B cell (primary cell): Measurements from ENCODE around the gene WDHD1. TPM values are rescaled to one million over a fixed set of nuclear protein-coding genes. Genes with fewer than 3 reads are reported as not detected.

Source experiments
- ATAC-seq: fragments of 200-7000 bp; cut with Tn5 transposase; one replicate; pipeline ENCODE4 v1.10.0; 2021; ENCODE audit warnings: low read depth, mild to moderate bottlenecking, moderate number of reproducible peaks, moderate library complexity
- CTCF ChIA-PET: fragments of 350-600 bp; sonication (Branson Sonifier 250); formaldehyde crosslinking; loops from one replicate; lab custom pipeline; 2021; ENCODE audit warnings: antibody characterized with exemption, inconsistent platforms; lab: Charles Lee
- POLR2A ChIA-PET: fragments of 350-600 bp; sonication (Branson Sonifier 250); formaldehyde crosslinking; loops from one replicate; lab custom pipeline; 2021; ENCODE audit warnings: antibody characterized with exemption; lab: Charles Lee
- DNase-seq: peaks from one replicate; pipeline ENCODE4 v3.0.0; 2013
- H2AFZ ChIP-seq: 2 replicates; pipeline ENCODE4 v1.6.1; 2012; ENCODE audit warnings: mild to moderate bottlenecking, low read depth, low read length; ENCODE audit not compliant: insufficient read depth, poor library complexity, severe bottlenecking
- H3K27ac ChIP-seq, 2 donors: 1 replicate in 1 of 2; 2 replicates in 1 of 2; pipeline ENCODE4 v1.5.1; 2012 to 2013; ENCODE audit warnings: low read length in 2 of 2, mild to moderate bottlenecking in 2 of 2, moderate library complexity in 1 of 2
- H3K27me3 ChIP-seq, 4 experiments: fragments of 200-600 bp in 1 of 4; sonication (generic) in 1 of 4; replicated peaks in 1 of 4; 1 replicate in 2 of 4; 2 replicates in 2 of 4; pipeline versions ENCODE4 v1.6.1 to v1.7.0; 2013 to 2016; ENCODE audit warnings: low read length in 3 of 4, mild to moderate bottlenecking in 2 of 4, mixed read lengths in 1 of 4, moderate library complexity in 1 of 4; ENCODE audit not compliant: insufficient read depth in 4 of 4, control insufficient read depth in 3 of 4; ENCODE audit errors: control extremely low read depth in 1 of 4
- H3K36me3 ChIP-seq, 2 experiments: replicated peaks in 1 of 2; 1 replicate in 1 of 2; 2 replicates in 1 of 2; pipeline versions ENCODE4 v1.6.1 to v1.7.1; 2013; ENCODE audit warnings: low read length in 1 of 2; ENCODE audit not compliant: insufficient read depth in 2 of 2, control insufficient read depth in 1 of 2; ENCODE audit errors: control extremely low read depth in 1 of 2, extremely low read depth in 1 of 2
- H3K4me1 ChIP-seq, 2 donors: fragments of 200-600 bp in 1 of 2; sonication (generic) in 1 of 2; 1 replicate in 1 of 2; 2 replicates in 1 of 2; pipeline versions ENCODE4 v1.5.1 to v1.6.1; 2013 to 2017; ENCODE audit warnings: low read length in 2 of 2; ENCODE audit not compliant: control insufficient read depth in 2 of 2, insufficient read depth in 2 of 2
- H3K4me2 ChIP-seq: replicated peaks from 2 replicates; pipeline ENCODE3; 2012; ENCODE audit warnings: mild to moderate bottlenecking, low read depth, low read length; ENCODE audit not compliant: poor library complexity, severe bottlenecking
- H3K4me3 ChIP-seq, 5 experiments: fragments of 200-600 bp in 1 of 5; sonication (generic) in 1 of 5; 1 replicate in 3 of 5; 2 replicates in 2 of 5; pipeline versions ENCODE4 v1.5.1 to v1.7.0; 2011 to 2016; ENCODE audit warnings: low read length in 4 of 5, mild to moderate bottlenecking in 4 of 5, low read depth in 2 of 5, control low read depth in 1 of 5, moderate library complexity in 1 of 5; ENCODE audit not compliant: insufficient read depth in 1 of 5; ENCODE audit errors: control extremely low read depth in 1 of 5, extremely low read depth in 1 of 5
- H3K79me2 ChIP-seq: fragments of 200-600 bp; sonication (generic); one replicate; pipeline ENCODE4 v1.6.0; 2016; ENCODE audit warnings: low read length; ENCODE audit not compliant: control insufficient read depth, insufficient read depth
- H3K9ac ChIP-seq: fragments of 200-600 bp; sonication (generic); 2 replicates; pipeline ENCODE4 v1.6.1; 2017; ENCODE audit warnings: mild to moderate bottlenecking, low read length, moderate library complexity
- H3K9me3 ChIP-seq, 3 donors: one replicate each; pipeline versions ENCODE4 v1.6.1 to v1.7.1; 2013; ENCODE audit warnings: low read length in 2 of 3; ENCODE audit not compliant: control insufficient read depth in 2 of 3, insufficient read depth in 1 of 3; ENCODE audit errors: control extremely low read depth in 1 of 3
- H4K20me1 ChIP-seq: 2 replicates; pipeline ENCODE4 v1.6.0; 2012; ENCODE audit warnings: mild to moderate bottlenecking, low read length; ENCODE audit not compliant: insufficient read depth, control insufficient read depth, poor library complexity, severe bottlenecking
- H3K27ac Mint-ChIP-seq: one replicate; pipeline ENCODE4 v1.8.0; 2021; ENCODE audit warnings: mixed read lengths
- H3K27me3 Mint-ChIP-seq: one replicate; pipeline ENCODE4 v1.8.0; 2021; ENCODE audit warnings: mixed read lengths
- H3K4me1 Mint-ChIP-seq: one replicate; pipeline ENCODE4 v1.8.0; 2021; ENCODE audit warnings: mixed read lengths
- H3K4me3 Mint-ChIP-seq: one replicate; pipeline ENCODE4 v1.8.0; 2021; ENCODE audit warnings: mixed read lengths
- H3K9me3 Mint-ChIP-seq: one replicate; pipeline ENCODE4 v1.8.0; 2022; ENCODE audit warnings: mixed read lengths; ENCODE audit not compliant: insufficient read depth
- CTCF ChIP-seq: fragments of 200-600 bp; IDR thresholded peaks from one replicate; pipeline ENCODE4 v1.8.0; 2022; ENCODE audit warnings: antibody characterized with exemption, mild to moderate bottlenecking
- EZH2 ChIP-seq: IDR thresholded peaks from 2 replicates; pipeline ENCODE4 v1.6.1; 2012; ENCODE audit warnings: borderline replicate concordance, low read depth, mild to moderate bottlenecking, moderate library complexity, low read length; ENCODE audit not compliant: insufficient read depth, poor library complexity, severe bottlenecking
- WGBS: methylation state at CpG from one replicate; pipeline ENCODE4 v1.1.5; 2013; ENCODE audit warnings: missing lambda C conversion rate; ENCODE audit not compliant: insufficient coverage; 5-methylcytosine and 5-hydroxymethylcytosine counted together
- intact Hi-C: fragments of 100-400 bp; cut with micrococcal nuclease; formaldehyde crosslinking; loops from one replicate; pipeline ENCODE4 v1.10.0; 2022
- polyA plus RNA-seq: library from polyadenylated mRNA; depleted of rRNA; stranded (reverse); fragments of >200 nt; gene quantifications from 2 replicates; pipeline ENCODE4 v1.2.3, GENCODE V29; 2012
- total RNA-seq, 2 donors: library from RNA; stranded (reverse); fragments of 120-200 nt in 1 of 2; gene quantifications; 1 replicate in 1 of 2; 2 replicates in 1 of 2; pipeline versions ENCODE4 v1.2.3 to v1.2.4, GENCODE V29; 2013 to 2022

WDHD1 gene
- total and polyA plus RNA-seq, 2 donors (not counting 1 experiment from before 2014, with no cell fraction given): 0.61 to 6.5 TPM

GRCh38 chr14:54902521-54903420 lies 124.1 kb downstream of the WDHD1 start, which contains the start of gene GCH1:
TSS of gene GCH1 (minus strand) at chr14:54902826. CDS start at chr14:54902663, 163 bp downstream.
- H2AFZ ChIP-seq: peak within 1 kb of the TSS; percentile 89
- under 1% methylated on average over 83 of the region's 83 CpGs for WGBS
- Mint-ChIP-seq H3K4me3 (peak within 1 kb of the TSS; percentile 91), H3K4me1 (peaks cover 18% of the 10 kb centered on the region), H3K27me3 (no peaks in the 10 kb centered on the region), H3K9me3 (no peaks in the 10 kb centered on the region), H3K27ac (peak within 1 kb of the TSS; percentile 92)
- H3K4me3 ChIP-seq: peak within 1 kb of the TSS; percentile 50 to 92 (median 83)
- CTCF ChIA-PET: interaction anchor here (0.8 to 7.0 kb wide), 18 partner anchors 9 to 339 kb away, joined by 3 to 40 read pairs (median 4); partner anchors contain the start of gene MAPK1IP1L
- ATAC-seq (peak; percentile 87), DNase-seq (peak; percentile 92)
- H4K20me1 ChIP-seq: peaks cover 5% of the 10 kb centered on the region
- peak within 1 kb of the TSS; percentile 83 to 90 for H3K27ac ChIP-seq
- intact Hi-C loops: loop anchor here (1.0 to 5.0 kb wide), 11 partner anchors 9 to 508 kb away; partner anchors contain the start of genes ATG14, CGRRF1, FBXO34 and MAPK1IP1L
- H3K36me3 ChIP-seq: no peaks in the 10 kb centered on the region
- peaks cover 35% of the 10 kb centered on the region for H3K79me2 ChIP-seq
- H3K4me1 ChIP-seq: peaks cover 9 to 16% of the 10 kb centered on the region in 2 donors
- POLR2A ChIA-PET: interaction anchor here (0.5 to 1.0 kb wide), 5 partner anchors 21 to 196 kb away, joined by 3 to 6 read pairs (median 3); partner anchors contain the start of genes SOCS4 and WDHD1
- peak; percentile 85 for TF ChIP-seq CTCF
- no peak for TF ChIP-seq EZH2
- H3K9me3 ChIP-seq: no peaks in the 10 kb centered on the region
- peak within 1 kb of the TSS; percentile 91 for H3K9ac ChIP-seq
- no peaks in the 10 kb centered on the region for H3K27me3 ChIP-seq
- H3K4me2 ChIP-seq: peak within 1 kb of the TSS; percentile 92
